ENCODE data around the gene ERVH48-1. TPM values are rescaled to one million over a fixed set of nuclear protein-coding genes. Genes with fewer than 3 reads are reported as not detected.
"Not testable (repeated sequence)": the region's sequence is repeated elsewhere in the genome, so short reads cannot be mapped to it uniquely, and the experiment has no call there.

ERVH48-1 gene
- total RNA-seq, 2 experiments from 2014 or later = 0.09 TPM; not detected in 1

DNA sequence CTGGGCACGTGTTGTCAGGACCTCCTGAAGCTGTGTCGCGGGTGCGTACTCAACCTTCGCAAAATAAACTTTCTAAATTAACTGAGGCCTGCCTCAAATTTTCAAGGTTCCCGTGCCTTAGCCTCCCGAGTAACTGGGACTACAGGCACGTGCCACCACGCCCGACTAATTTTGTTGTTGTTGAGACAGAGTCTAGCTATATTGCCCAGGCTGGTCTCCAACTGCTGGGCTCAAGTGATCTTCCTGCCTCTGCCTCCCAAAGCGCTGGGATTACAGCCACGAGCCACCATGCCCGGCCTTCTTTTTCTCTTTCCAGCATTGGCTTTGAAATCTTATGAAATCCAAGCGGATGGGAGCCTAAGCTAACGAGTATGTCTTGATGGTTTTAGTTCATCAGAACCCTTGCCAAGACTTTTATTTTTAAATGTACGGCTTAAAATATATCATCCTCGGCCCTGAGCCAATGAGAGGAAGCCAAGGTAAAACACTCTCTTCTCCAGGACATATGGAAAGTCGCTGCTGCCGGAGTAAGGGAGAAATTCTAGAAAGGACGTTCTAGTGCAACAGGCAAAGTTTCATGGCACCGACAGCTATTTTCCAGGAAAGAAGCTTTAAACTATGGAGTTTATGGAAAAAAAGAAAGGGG is 12.7 kb upstream of the ERVH48-1 start:
- Histone ChIP-seq H3K9me3 (ENCODE audit: low read length) (no peaks in the 10 kb centered on the region), H2AFZ (ENCODE audit: low read length) (peak overlapping the region; percentile 96; the same call in 1 of the 2 replicates), H3K36me3 (ENCODE audit: insufficient read depth, low read length) (no peaks in the 10 kb centered on the region), H3K79me2 (ENCODE audit: insufficient read depth, low read depth, low read length) (no peaks in the 10 kb centered on the region), H3K27ac (ENCODE audit: low read depth, low read length, poor library complexity, severe bottlenecking) (peak overlapping the region; percentile 87), H3K9me2 (ENCODE audit: insufficient read depth, low read length) (no peaks in the 10 kb centered on the region), H4K20me1 (ENCODE audit: insufficient read depth, low read length) (no peaks in the 10 kb centered on the region), H3K4me3 (ENCODE audit: low read depth, low read length, poor library complexity, severe bottlenecking) (no peak overlapping the region), H3K4me2 (ENCODE audit: low read length) (peak overlapping the region; percentile 62), H3K4me1 (ENCODE audit: insufficient read depth, low read length, poor library complexity, severe bottlenecking) (peaks cover 24% of the 10 kb centered on the region)
- CTCF ChIA-PET (ENCODE audit: unreplicated experiment) = interaction anchor here (0.5 kb wide), 1 partner anchor 87 kb away, joined by 3 read pairs; no protein-coding TSS in a partner anchor
- DNase-seq (ENCODE audit: low spot score) = no peak
- POLR2A ChIA-PET = interaction anchor here (0.6 to 1.1 kb wide), 2 partner anchors 43 to 787 kb away, joined by 3 read pairs; no protein-coding TSS in a partner anchor
- intact Hi-C loops (cut with micrococcal nuclease; ENCODE audit: unreplicated experiment) = no loop called here
- no TSS peak for BruUV-seq (replicated peaks)
- TF ChIP-seq, protein P1, sequence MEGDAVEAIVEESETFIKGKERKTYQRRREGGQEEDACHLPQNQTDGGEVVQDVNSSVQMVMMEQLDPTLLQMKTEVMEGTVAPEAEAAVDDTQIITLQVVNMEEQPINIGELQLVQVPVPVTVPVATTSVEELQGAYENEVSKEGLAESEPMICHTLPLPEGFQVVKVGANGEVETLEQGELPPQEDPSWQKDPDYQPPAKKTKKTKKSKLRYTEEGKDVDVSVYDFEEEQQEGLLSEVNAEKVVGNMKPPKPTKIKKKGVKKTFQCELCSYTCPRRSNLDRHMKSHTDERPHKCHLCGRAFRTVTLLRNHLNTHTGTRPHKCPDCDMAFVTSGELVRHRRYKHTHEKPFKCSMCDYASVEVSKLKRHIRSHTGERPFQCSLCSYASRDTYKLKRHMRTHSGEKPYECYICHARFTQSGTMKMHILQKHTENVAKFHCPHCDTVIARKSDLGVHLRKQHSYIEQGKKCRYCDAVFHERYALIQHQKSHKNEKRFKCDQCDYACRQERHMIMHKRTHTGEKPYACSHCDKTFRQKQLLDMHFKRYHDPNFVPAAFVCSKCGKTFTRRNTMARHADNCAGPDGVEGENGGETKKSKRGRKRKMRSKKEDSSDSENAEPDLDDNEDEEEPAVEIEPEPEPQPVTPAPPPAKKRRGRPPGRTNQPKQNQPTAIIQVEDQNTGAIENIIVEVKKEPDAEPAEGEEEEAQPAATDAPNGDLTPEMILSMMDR (conservative IDR thresholded peaks at IDR 0.05; ENCODE audit: low read length) = no peak
- no peak for TF ChIP-seq EZH2phosphoT487 (IDR thresholded peaks at IDR 0.05; ENCODE audit: borderline replicate concordance, low read depth, low read length)

- Histone ChIP-seq H3K4me1 (ENCODE audit: insufficient read depth, low read length, poor library complexity, severe bottlenecking) (peaks cover 26% of the 10 kb centered on the region), H2AFZ (ENCODE audit: low read length) (peak overlapping the region; percentile 96), H3K4me2 (ENCODE audit: low read length) (peak overlapping the region; percentile 62), H3K27ac (ENCODE audit: low read depth, low read length, poor library complexity, severe bottlenecking) (peak overlapping the region; percentile 87), H3K4me3 (ENCODE audit: low read depth, low read length, poor library complexity, severe bottlenecking) (peak overlapping the region; percentile 43)
- DNase-seq (ENCODE audit: low spot score) = peak; percentile 75
- H3K9me3 ChIP-seq (ENCODE audit: low read length); H3K79me2 ChIP-seq (ENCODE audit: insufficient read depth, low read depth, low read length); intact Hi-C loops (cut with micrococcal nuclease; ENCODE audit: unreplicated experiment); H4K20me1 ChIP-seq (ENCODE audit: insufficient read depth, low read length); BruUV-seq (replicated peaks); H3K9me2 ChIP-seq (ENCODE audit: insufficient read depth, low read length); H3K36me3 ChIP-seq (ENCODE audit: insufficient read depth, low read length): not testable (repeated sequence)
- ChIA-PET CTCF (ENCODE audit: unreplicated experiment) (interaction anchor here (0.5 kb wide), 1 partner anchor 86 kb away, joined by 3 read pairs; no protein-coding TSS in a partner anchor), POLR2A (interaction anchor here (0.6 to 1.1 kb wide), 4 partner anchors 8 to 787 kb away, joined by 3 read pairs; no protein-coding TSS in a partner anchor)
Measured at GRCh38 chr21:42937034-42937940, 11.9 kb upstream of the ERVH48-1 start.

GRCh38 chr21:42936360-42936759 is 10.9 kb upstream of the ERVH48-1 start:
- peaks cover 35% of the 10 kb centered on the region for H3K4me1 ChIP-seq (ENCODE audit: insufficient read depth, low read length, poor library complexity, severe bottlenecking)
- H3K36me3 ChIP-seq (ENCODE audit: insufficient read depth, low read length); CTCF ChIA-PET (ENCODE audit: unreplicated experiment); H3K4me3 ChIP-seq (ENCODE audit: low read depth, low read length, poor library complexity, severe bottlenecking); POLR2A ChIA-PET; DNase-seq (ENCODE audit: low spot score); BruUV-seq (replicated peaks); H2AFZ ChIP-seq (ENCODE audit: low read length); H3K4me2 ChIP-seq (ENCODE audit: low read length); intact Hi-C loops (cut with micrococcal nuclease; ENCODE audit: unreplicated experiment); H3K9me3 ChIP-seq (ENCODE audit: low read length); H3K9me2 ChIP-seq (ENCODE audit: insufficient read depth, low read length); H4K20me1 ChIP-seq (ENCODE audit: insufficient read depth, low read length); H3K79me2 ChIP-seq (ENCODE audit: insufficient read depth, low read depth, low read length): not testable (repeated sequence)
- peak overlapping the region; percentile 87 for H3K27ac ChIP-seq (ENCODE audit: low read depth, low read length, poor library complexity, severe bottlenecking)

DNA sequence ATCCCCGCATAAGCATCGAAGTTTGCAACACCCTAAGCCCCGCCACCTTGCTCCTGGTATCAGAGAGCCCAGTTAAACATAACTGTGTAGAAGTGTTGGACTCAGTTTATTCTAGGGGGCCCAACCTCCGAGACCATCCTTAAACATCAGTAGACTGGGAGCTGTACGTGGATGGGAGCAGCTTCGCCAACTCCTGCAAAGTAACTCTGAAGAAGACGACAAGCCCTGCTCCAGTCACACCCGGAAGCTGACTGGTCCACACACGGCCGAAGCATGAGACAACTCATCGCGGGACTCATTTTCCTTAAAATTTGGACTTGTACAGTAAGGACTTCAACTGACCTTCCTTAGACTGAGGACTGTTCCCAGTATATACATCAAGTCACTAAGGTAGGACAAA is 8.5 kb upstream of the ERVH48-1 start:
- BruUV-seq (replicated peaks); H3K79me2 ChIP-seq (ENCODE audit: insufficient read depth, low read depth, low read length); H2AFZ ChIP-seq (ENCODE audit: low read length); intact Hi-C loops (cut with micrococcal nuclease; ENCODE audit: unreplicated experiment); H3K4me2 ChIP-seq (ENCODE audit: low read length); H3K9me3 ChIP-seq (ENCODE audit: low read length); CTCF ChIA-PET (ENCODE audit: unreplicated experiment); H3K9me2 ChIP-seq (ENCODE audit: insufficient read depth, low read length); H3K27ac ChIP-seq (ENCODE audit: low read depth, low read length, poor library complexity, severe bottlenecking); H4K20me1 ChIP-seq (ENCODE audit: insufficient read depth, low read length); H3K36me3 ChIP-seq (ENCODE audit: insufficient read depth, low read length); H3K4me3 ChIP-seq (ENCODE audit: low read depth, low read length, poor library complexity, severe bottlenecking); DNase-seq (ENCODE audit: low spot score): not testable (repeated sequence)
- POLR2A ChIA-PET = interaction anchor here (0.6 kb wide), 2 partner anchors 35 to 380 kb away, joined by 4 to 5 read pairs; no protein-coding TSS in a partner anchor
- peaks cover 38% of the 10 kb centered on the region for H3K4me1 ChIP-seq (ENCODE audit: insufficient read depth, low read length, poor library complexity, severe bottlenecking)

DNA sequence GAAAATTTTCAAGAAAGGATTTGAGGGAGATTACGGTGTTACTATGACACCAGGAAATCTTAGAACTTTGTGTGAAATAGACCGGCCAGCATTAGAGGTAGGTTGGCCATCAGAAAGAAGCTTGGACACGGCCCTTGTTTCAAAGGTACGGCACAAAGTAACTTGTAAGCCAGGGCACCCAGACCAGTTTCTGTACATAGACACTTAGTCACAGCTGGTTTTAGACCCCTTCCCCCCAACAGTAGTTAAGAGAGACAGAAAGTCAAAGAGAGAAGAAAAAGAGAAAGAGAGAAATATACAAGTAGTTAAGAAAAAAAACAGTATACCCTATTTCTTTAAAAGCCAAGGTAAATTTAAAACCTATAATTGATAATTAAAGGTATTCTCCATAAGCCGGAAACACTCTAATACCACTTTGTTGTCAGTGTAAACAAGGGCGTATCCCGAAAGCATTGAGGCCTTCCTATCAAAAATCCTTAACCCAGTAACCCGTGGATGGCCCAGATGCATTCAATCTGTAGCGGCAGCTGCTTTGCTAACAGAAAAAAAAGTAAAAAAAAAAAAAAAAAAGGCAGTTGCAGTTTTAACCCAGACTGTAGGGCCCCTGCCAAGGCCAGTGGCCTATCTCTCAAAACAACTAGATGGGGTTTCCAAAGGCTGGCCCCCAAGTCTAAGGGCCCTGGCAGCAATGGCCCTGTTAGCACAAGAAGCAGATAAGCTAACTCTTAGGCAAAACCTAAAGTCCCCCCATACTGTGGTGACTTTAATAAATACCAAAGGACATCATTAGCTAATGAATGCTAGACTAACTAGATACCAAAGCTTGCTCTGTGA is 7.9 kb upstream of the ERVH48-1 start:
- BruUV-seq (replicated peaks); DNase-seq (ENCODE audit: low spot score); H3K27ac ChIP-seq (ENCODE audit: low read depth, low read length, poor library complexity, severe bottlenecking); intact Hi-C loops (cut with micrococcal nuclease; ENCODE audit: unreplicated experiment); H3K9me3 ChIP-seq (ENCODE audit: low read length); H3K9me2 ChIP-seq (ENCODE audit: insufficient read depth, low read length); H2AFZ ChIP-seq (ENCODE audit: low read length); H3K79me2 ChIP-seq (ENCODE audit: insufficient read depth, low read depth, low read length); H3K4me3 ChIP-seq (ENCODE audit: low read depth, low read length, poor library complexity, severe bottlenecking); H3K36me3 ChIP-seq (ENCODE audit: insufficient read depth, low read length); CTCF ChIA-PET (ENCODE audit: unreplicated experiment); H4K20me1 ChIP-seq (ENCODE audit: insufficient read depth, low read length); H3K4me2 ChIP-seq (ENCODE audit: low read length): not testable (repeated sequence)
- H3K4me1 ChIP-seq (ENCODE audit: insufficient read depth, low read length, poor library complexity, severe bottlenecking) = peaks cover 37% of the 10 kb centered on the region
- POLR2A ChIA-PET = interaction anchor here (0.6 to 0.7 kb wide), 2 partner anchors 380 to 1144 kb away, joined by 5 read pairs; no protein-coding TSS in a partner anchor
